ENCODE data around the gene AFG1L. TPM values are rescaled to one million over a fixed set of nuclear protein-coding genes. Genes with fewer than 3 reads are reported as not detected.

AFG1L gene
- total RNA-seq, 2 donors from 2014 or later: 10.5 to 11.1 TPM

- DNase-seq: no peak
- H3K4me1 ChIP-seq (ENCODE audit: control insufficient read depth, insufficient read depth, low read length): no peaks in the 10 kb centered on the region
- H3K36me3 ChIP-seq (ENCODE audit: control insufficient read depth, insufficient read depth, low read length): peaks cover 3% of the 10 kb centered on the region
- no peak overlapping the region for H3K9ac ChIP-seq (ENCODE audit: extremely low read depth, low read length, poor library complexity, severe bottlenecking)
- H3K36me3 Mint-ChIP-seq (ENCODE audit: low read depth): peaks cover 22% of the 10 kb centered on the region
- peaks cover 3% of the 10 kb centered on the region for H3K27me3 Mint-ChIP-seq (ENCODE audit: insufficient read depth)
- peaks cover 14% of the 10 kb centered on the region for H3K9me3 ChIP-seq (ENCODE audit: control insufficient read depth, low read length)
- H3K27ac Mint-ChIP-seq: no peak overlapping the region
- no peaks in the 10 kb centered on the region for H3K4me1 Mint-ChIP-seq
- H3K27me3 ChIP-seq (ENCODE audit: control insufficient read depth, insufficient read depth, low read length, poor library complexity, severe bottlenecking): no peaks in the 10 kb centered on the region
- TF ChIP-seq, protein P1, sequence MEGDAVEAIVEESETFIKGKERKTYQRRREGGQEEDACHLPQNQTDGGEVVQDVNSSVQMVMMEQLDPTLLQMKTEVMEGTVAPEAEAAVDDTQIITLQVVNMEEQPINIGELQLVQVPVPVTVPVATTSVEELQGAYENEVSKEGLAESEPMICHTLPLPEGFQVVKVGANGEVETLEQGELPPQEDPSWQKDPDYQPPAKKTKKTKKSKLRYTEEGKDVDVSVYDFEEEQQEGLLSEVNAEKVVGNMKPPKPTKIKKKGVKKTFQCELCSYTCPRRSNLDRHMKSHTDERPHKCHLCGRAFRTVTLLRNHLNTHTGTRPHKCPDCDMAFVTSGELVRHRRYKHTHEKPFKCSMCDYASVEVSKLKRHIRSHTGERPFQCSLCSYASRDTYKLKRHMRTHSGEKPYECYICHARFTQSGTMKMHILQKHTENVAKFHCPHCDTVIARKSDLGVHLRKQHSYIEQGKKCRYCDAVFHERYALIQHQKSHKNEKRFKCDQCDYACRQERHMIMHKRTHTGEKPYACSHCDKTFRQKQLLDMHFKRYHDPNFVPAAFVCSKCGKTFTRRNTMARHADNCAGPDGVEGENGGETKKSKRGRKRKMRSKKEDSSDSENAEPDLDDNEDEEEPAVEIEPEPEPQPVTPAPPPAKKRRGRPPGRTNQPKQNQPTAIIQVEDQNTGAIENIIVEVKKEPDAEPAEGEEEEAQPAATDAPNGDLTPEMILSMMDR (conservative IDR thresholded peaks at IDR 0.05): no peak
- no peak overlapping the region for H3K4me3 ChIP-seq (ENCODE audit: low read length)
- H3K4me3 Mint-ChIP-seq: no peak overlapping the region
- H3K9me3 Mint-ChIP-seq: peaks cover 28% of the 10 kb centered on the region
- H3K27ac ChIP-seq (ENCODE audit: low read depth, low read length): no peak overlapping the region
- WGBS, 2 experiments (ENCODE audit: insufficient coverage in 1 of 2, insufficient read length in 1 of 2): 83% methylated on average over 5 of the region's 5 CpGs; no CpG with 5 or more reads in 1 of the 2 experiments
Observed at GRCh38 chr6:108510461-108511319, 215.8 kb downstream of the AFG1L start.

GRCh38 chr6:108518714-108519576 lies 224.1 kb downstream of the AFG1L start:
- Histone ChIP-seq H3K9me3 (ENCODE audit: control insufficient read depth, low read length) (no peaks in the 10 kb centered on the region), H3K27ac (ENCODE audit: low read depth, low read length) (no peak overlapping the region), H3K4me3 (ENCODE audit: low read length) (no peak overlapping the region), H3K9ac (ENCODE audit: extremely low read depth, low read length, poor library complexity, severe bottlenecking) (no peak overlapping the region), H3K36me3 (ENCODE audit: control insufficient read depth, insufficient read depth, low read length) (no peaks in the 10 kb centered on the region), H3K27me3 (ENCODE audit: control insufficient read depth, insufficient read depth, low read length, poor library complexity, severe bottlenecking) (no peaks in the 10 kb centered on the region), H3K4me1 (ENCODE audit: control insufficient read depth, insufficient read depth, low read length) (no peaks in the 10 kb centered on the region)
- no peak overlapping the region for H3K4me3 Mint-ChIP-seq
- H3K9me3 Mint-ChIP-seq: peaks cover 4% of the 10 kb centered on the region
- H3K27me3 Mint-ChIP-seq (ENCODE audit: insufficient read depth): peaks cover 4% of the 10 kb centered on the region
- WGBS, 2 experiments (ENCODE audit: insufficient coverage in 1 of 2, insufficient read length in 1 of 2): 89% methylated on average over 5 of the region's 5 CpGs; no CpG with 5 or more reads in 1 of the 2 experiments
- peak; percentile 78 for DNase-seq
- H3K36me3 Mint-ChIP-seq (ENCODE audit: low read depth): peaks cover 5% of the 10 kb centered on the region
- H3K4me1 Mint-ChIP-seq: no peaks in the 10 kb centered on the region
- no peak overlapping the region for H3K27ac Mint-ChIP-seq
- TF ChIP-seq, protein P1 (conservative IDR thresholded peaks at IDR 0.05): peak; percentile 82

GRCh38 chr6:108521616-108522107 lies 226.8 kb downstream of the AFG1L start:
- no peaks in the 10 kb centered on the region for H3K36me3 ChIP-seq (ENCODE audit: control insufficient read depth, insufficient read depth, low read length)
- DNase-seq: no peak
- Mint-ChIP-seq H3K27me3 (ENCODE audit: insufficient read depth) (no peaks in the 10 kb centered on the region), H3K4me1 (peaks cover 2% of the 10 kb centered on the region), H3K36me3 (ENCODE audit: low read depth) (peaks cover 3% of the 10 kb centered on the region), H3K9me3 (no peaks in the 10 kb centered on the region), H3K27ac (no peak overlapping the region), H3K4me3 (no peak overlapping the region)
- WGBS, 2 experiments (ENCODE audit: insufficient coverage in 1 of 2, insufficient read length in 1 of 2): 94% methylated on average over 1 of the region's 1 CpG; no CpG with 5 or more reads in 1 of the 2 experiments
- TF ChIP-seq, protein P1 (conservative IDR thresholded peaks at IDR 0.05): no peak
- no peak overlapping the region for H3K27ac ChIP-seq (ENCODE audit: low read depth, low read length)
- no peak overlapping the region for H3K9ac ChIP-seq (ENCODE audit: extremely low read depth, low read length, poor library complexity, severe bottlenecking)
- H3K9me3 ChIP-seq (ENCODE audit: control insufficient read depth, low read length): no peaks in the 10 kb centered on the region
- H3K27me3 ChIP-seq (ENCODE audit: control insufficient read depth, insufficient read depth, low read length, poor library complexity, severe bottlenecking): no peaks in the 10 kb centered on the region
- H3K4me1 ChIP-seq (ENCODE audit: control insufficient read depth, insufficient read depth, low read length): no peaks in the 10 kb centered on the region
- no peak overlapping the region for H3K4me3 ChIP-seq (ENCODE audit: low read length)

All from endodermal cell (in vitro differentiated cells).